Peyer's patch (tissue), 4 donors: ENCODE data around the gene PRKCA. TPM values are rescaled to one million over a fixed set of nuclear protein-coding genes. Genes with fewer than 3 reads are reported as not detected.

Experiments
- DNase-seq, 3 donors: peaks; one replicate each; pipeline ENCODE4 v3.0.0-alpha.2; 2017 to 2019
- H3K27ac ChIP-seq, 4 donors: fragments of 200-600 bp; sonication (generic); one replicate each; pipeline ENCODE4 v1.5.1; 2016 to 2019
- H3K27me3 ChIP-seq, 2 donors: fragments of 200-600 bp; sonication (generic); one replicate each; pipeline ENCODE4 v1.5.1; 2019
- H3K36me3 ChIP-seq, 3 donors: fragments of 200-600 bp; sonication (generic); one replicate each; pipeline ENCODE4 v1.5.1; 2016 to 2019
- H3K4me1 ChIP-seq, 4 donors: fragments of 200-600 bp; sonication (generic); one replicate each; pipeline ENCODE4 v1.5.1; 2016 to 2019
- H3K4me3 ChIP-seq, 4 donors: fragments of 200-600 bp; sonication (generic); 1 replicate in 3 of 4; 2 replicates in 1 of 4; pipeline ENCODE4 v1.5.1; 2016 to 2019; ENCODE audit warnings: mild to moderate bottlenecking in 1 of 4
- H3K9me3 ChIP-seq, 4 donors: fragments of 200-600 bp; sonication (generic); one replicate each; pipeline ENCODE4 v1.5.1; 2016 to 2019; ENCODE audit warnings: mild to moderate bottlenecking in 1 of 4
- POLR2A ChIP-seq, 2 donors: fragments of 450-650 bp; IDR thresholded peaks; one replicate each; pipeline ENCODE4 v1.5.1; 2017; ENCODE audit warnings: antibody characterized with exemption in 2 of 2, mild to moderate bottlenecking in 2 of 2, moderate library complexity in 2 of 2
- total RNA-seq, 4 donors: library from RNA; depleted of rRNA; stranded (reverse); fragments of >200 nt; gene quantifications; one replicate each; pipeline ENCODE4 v1.1.0, GENCODE V29; 2016
- TF ChIP-seq, protein P1 (sequence below), 6 experiments: fragments of 450-650 bp in 4 of 6; fragments of 200-600 bp in 2 of 6; sonication (generic) in 1 of 6; IDR thresholded peaks; one replicate each; pipeline ENCODE4 v1.5.1; 2017 to 2019; ENCODE audit warnings: antibody characterized with exemption in 6 of 6, mild to moderate bottlenecking in 3 of 6, moderate library complexity in 1 of 6

The PRKCA gene
- total RNA-seq, 4 donors from 2014 or later = 32.2 to 47.0 (median 43.5) TPM

DNA sequence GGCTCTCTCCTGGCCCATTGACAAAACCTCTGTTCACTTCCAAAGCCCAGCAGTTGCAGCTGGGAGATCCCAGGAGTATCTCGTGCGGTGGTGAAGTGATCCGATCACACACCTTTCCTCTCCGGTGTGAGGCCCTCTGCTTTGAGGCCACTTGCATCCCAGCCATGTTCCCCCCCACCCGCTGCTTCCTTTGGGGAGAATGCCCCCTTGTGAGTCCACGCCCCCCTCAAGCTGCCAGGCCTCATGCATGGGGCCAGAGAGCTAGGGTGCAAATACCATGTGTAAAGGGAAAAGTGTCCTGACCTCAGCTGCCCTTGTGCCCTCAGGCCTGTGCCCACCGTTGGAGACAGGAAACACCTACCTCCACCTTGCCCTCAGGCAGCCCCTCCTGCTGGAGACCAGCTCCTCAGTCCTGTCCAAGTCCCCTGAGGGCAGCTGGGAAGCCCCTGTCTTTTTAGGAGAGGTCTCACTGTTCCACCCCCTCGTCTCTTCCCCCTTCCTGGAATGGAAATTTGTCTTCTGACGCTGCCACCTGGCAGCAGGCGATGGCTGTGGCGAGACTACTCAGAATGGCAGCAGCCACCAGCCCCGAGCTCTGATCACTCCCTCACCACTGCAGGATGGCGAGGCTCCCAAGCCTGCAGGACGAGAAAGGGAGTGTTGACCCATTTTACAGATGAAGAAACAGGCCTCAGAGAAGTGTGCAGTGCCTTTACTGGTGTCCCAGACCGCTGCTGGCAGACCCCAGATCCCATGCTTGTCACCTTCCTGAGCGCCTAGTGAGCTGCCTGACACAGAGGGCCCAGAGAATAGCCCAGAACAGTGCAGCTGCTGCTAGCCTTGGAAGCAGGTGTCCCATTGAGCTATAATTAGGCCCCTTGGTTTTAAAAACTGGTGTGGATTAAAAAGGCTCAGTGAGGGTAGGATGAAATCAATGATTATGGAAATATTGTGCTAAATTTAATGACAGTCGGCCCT, 411.9 kb downstream of the PRKCA start:
- H3K27me3 ChIP-seq = no peaks in the 10 kb centered on the region
- TF ChIP-seq, protein P1, sequence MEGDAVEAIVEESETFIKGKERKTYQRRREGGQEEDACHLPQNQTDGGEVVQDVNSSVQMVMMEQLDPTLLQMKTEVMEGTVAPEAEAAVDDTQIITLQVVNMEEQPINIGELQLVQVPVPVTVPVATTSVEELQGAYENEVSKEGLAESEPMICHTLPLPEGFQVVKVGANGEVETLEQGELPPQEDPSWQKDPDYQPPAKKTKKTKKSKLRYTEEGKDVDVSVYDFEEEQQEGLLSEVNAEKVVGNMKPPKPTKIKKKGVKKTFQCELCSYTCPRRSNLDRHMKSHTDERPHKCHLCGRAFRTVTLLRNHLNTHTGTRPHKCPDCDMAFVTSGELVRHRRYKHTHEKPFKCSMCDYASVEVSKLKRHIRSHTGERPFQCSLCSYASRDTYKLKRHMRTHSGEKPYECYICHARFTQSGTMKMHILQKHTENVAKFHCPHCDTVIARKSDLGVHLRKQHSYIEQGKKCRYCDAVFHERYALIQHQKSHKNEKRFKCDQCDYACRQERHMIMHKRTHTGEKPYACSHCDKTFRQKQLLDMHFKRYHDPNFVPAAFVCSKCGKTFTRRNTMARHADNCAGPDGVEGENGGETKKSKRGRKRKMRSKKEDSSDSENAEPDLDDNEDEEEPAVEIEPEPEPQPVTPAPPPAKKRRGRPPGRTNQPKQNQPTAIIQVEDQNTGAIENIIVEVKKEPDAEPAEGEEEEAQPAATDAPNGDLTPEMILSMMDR (IDR thresholded peaks at IDR 0.05) = no peak
- no peak for TF ChIP-seq POLR2A (IDR thresholded peaks at IDR 0.05)
- DNase-seq = no peak
- H3K27ac ChIP-seq = peak overlapping the region in 1 of 4 donors; percentile 55
- no peak overlapping the region for H3K4me3 ChIP-seq
- H3K4me1 ChIP-seq = peaks cover 0 to 22% (median 2%) of the 10 kb centered on the region in 4 donors
- H3K36me3 ChIP-seq = no peaks in the 10 kb centered on the region
- no peaks in the 10 kb centered on the region for H3K9me3 ChIP-seq

DNA sequence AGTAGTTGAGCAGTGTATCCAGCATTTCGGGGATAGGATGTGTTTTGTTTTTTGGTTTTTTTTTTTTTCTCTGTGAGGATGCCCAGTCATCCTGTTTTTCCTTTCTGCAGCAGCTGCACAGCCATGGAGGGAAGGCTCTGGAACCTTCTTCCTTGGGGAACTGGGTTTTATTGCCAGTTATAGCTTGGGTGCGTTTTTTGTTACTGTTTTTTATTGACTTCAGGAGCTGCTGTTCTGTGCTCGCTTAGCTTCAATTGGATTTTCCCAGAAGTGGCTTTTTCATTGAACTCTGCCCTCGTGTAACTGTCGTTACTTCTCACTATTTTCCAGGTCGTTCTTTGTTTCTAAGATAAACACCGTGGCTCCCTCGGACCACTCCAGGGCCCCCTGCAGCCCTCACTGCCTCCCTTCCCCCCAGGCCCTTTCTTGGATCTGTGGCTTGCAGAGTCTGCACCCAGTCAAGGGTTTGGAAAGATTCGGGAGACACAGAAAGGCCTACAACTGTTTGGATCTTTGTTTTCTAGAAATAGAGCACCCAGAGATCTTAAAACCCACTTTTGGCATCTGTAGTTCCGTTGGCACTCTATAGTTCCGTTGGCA, 412.8 kb downstream of the PRKCA start:
- no peak for DNase-seq
- no peaks in the 10 kb centered on the region for H3K27me3 ChIP-seq

DNA sequence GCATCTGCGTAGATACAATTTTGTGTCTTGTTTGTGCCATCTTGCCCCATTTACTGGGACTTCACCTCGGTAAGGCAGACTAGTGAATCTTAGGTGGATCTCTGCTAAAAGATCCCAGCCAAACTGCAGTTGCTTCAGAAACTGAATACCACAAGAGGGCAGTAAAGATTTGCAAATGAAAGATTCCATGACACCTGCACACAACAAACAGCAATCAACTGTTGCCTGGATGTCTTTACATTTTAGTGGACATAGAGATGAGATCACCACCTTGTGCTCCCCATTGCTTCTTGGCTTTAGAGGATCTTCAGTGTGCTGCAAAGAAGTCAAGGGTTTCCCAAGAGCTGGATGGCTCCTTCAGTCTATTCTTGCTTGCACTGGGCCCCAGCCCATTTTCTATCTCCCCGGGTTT, 413.3 kb downstream of the PRKCA start:
- Histone ChIP-seq H3K27me3 (no peaks in the 10 kb centered on the region), H3K4me3 (no peak overlapping the region), H3K27ac (no peak overlapping the region), H3K36me3 (no peaks in the 10 kb centered on the region), H3K9me3 (no peaks in the 10 kb centered on the region), H3K4me1 (peaks cover 0 to 22% (median 2%) of the 10 kb centered on the region in 4 donors)
- no peak for TF ChIP-seq POLR2A (IDR thresholded peaks at IDR 0.05)
- TF ChIP-seq, protein P1 (IDR thresholded peaks at IDR 0.05) = peak in 5 of 6 experiments; percentile 37 to 86 (median 80)
- DNase-seq = no peak

More for the DNA sequence above, 412.8 kb downstream of the PRKCA start:
- Histone ChIP-seq H3K9me3 (no peaks in the 10 kb centered on the region), H3K27ac (no peak overlapping the region), H3K4me3 (no peak overlapping the region), H3K4me1 (peaks cover 0 to 22% (median 2%) of the 10 kb centered on the region in 4 donors), H3K36me3 (no peaks in the 10 kb centered on the region)
- TF ChIP-seq, protein P1 (IDR thresholded peaks at IDR 0.05) = no peak
- TF ChIP-seq POLR2A (IDR thresholded peaks at IDR 0.05) = no peak

DNA sequence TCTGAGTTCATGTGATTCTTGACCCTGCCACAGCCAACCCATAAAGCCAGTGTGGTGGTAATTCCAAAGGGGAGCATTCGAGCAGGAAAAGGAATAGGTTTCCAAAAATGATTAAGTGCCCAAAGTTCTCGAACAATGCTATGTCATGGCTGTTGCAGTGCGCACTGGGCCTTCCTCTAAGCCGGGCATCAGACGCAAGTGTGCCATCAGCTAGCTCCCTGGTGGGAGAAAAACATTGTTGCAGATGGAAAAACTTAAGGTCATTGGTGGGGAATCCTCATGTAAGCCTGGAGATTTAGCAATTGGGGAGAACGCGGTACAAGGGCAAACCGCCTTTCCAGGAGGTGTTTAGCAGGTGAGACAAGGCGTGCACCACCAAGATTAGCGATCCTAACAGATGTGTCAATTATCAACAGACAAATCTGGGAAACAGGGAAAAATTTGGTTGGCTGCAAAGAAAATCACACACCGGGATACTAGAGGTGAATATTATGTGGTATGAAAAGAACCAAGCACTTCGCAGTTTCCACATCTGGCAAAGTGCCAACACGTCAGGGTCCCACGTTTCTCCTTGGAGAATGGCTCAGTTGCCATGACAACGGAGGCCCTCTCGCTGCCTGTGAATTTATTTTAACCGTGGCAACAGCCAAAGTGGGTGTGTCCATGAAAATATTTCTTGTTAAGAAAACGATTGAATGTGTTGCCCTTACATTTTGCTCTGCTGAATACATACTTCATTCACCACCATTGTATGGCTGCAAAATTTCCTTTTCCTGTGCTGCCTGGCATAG, 414.0 kb downstream of the PRKCA start:
- H3K4me3 ChIP-seq = no peak overlapping the region
- TF ChIP-seq POLR2A (IDR thresholded peaks at IDR 0.05) = no peak
- TF ChIP-seq, protein P1 (IDR thresholded peaks at IDR 0.05) = no peak
- H3K9me3 ChIP-seq = no peaks in the 10 kb centered on the region
- H3K27ac ChIP-seq = no peak overlapping the region
- peaks cover 0 to 22% (median 2%) of the 10 kb centered on the region in 4 donors for H3K4me1 ChIP-seq
- H3K27me3 ChIP-seq = no peaks in the 10 kb centered on the region
- H3K36me3 ChIP-seq = no peaks in the 10 kb centered on the region
- DNase-seq = no peak

DNA sequence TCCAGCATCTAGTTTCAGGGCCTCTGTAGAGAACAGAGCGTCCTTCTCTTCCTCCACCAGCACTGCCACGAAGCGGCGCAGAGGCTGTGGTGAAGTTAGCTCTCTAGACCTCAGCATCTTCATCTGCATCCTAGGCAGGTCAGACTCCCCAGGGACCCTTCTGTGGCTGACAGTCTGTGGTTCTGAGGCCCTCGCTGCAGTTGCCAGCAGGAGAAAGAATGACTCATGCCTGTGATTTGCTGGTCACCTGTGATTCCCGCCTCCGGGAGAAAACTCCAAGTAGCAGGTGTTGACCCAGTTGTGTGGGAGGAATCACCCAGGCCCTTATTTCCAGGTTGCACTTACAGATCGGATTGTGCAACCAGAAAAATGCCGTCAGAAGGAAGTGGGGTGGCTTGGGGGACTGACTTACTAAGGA, 415.2 kb downstream of the PRKCA start:
- no peaks in the 10 kb centered on the region for H3K36me3 ChIP-seq
- TF ChIP-seq, protein P1 (IDR thresholded peaks at IDR 0.05) = no peak
- no peak for TF ChIP-seq POLR2A (IDR thresholded peaks at IDR 0.05)
- no peak overlapping the region for H3K4me3 ChIP-seq
- no peaks in the 10 kb centered on the region for H3K9me3 ChIP-seq
- no peak for DNase-seq
- no peak overlapping the region for H3K27ac ChIP-seq
- no peaks in the 10 kb centered on the region for H3K27me3 ChIP-seq
- H3K4me1 ChIP-seq = peaks cover 0 to 10% (median 2%) of the 10 kb centered on the region in 4 donors
